AG09319 (cell line): ENCODE data around the gene TP53BP2.

Experiments
- DNase-seq: peaks from one replicate; pipeline ENCODE4 v3.0.0-alpha.2; 2010; ENCODE audit warnings: low read depth; ENCODE audit errors: extremely low read depth
- TF ChIP-seq, protein P1 (sequence below): IDR thresholded peaks from 2 replicates; pipeline ENCODE4 v1.5.1; 2011; ENCODE audit warnings: low read depth, mild to moderate bottlenecking, inconsistent platforms, low read length, moderate library complexity

TP53BP2 gene

DNA sequence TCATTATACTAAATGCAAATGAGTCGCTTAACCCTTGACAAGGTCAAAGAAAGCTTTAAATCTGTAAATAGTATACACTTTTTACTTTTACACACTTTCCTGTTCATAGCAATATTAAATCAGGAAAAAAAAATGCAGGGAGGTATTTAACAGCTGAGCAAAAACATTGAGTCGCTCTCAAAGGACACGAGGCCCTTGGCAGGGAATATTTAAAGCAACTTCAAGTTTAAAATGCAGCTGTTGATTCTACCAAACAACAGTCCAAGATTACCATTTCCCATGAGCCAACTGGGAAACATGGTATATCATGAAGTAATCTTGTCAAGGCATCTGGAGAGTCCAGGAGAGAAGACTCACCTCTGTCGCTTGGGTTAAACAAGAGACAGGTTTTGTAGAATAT, 70.7 kb downstream of the TP53BP2 start:
- DNase-seq, result no peak
- TF ChIP-seq, protein P1, sequence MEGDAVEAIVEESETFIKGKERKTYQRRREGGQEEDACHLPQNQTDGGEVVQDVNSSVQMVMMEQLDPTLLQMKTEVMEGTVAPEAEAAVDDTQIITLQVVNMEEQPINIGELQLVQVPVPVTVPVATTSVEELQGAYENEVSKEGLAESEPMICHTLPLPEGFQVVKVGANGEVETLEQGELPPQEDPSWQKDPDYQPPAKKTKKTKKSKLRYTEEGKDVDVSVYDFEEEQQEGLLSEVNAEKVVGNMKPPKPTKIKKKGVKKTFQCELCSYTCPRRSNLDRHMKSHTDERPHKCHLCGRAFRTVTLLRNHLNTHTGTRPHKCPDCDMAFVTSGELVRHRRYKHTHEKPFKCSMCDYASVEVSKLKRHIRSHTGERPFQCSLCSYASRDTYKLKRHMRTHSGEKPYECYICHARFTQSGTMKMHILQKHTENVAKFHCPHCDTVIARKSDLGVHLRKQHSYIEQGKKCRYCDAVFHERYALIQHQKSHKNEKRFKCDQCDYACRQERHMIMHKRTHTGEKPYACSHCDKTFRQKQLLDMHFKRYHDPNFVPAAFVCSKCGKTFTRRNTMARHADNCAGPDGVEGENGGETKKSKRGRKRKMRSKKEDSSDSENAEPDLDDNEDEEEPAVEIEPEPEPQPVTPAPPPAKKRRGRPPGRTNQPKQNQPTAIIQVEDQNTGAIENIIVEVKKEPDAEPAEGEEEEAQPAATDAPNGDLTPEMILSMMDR, result no peak

DNA sequence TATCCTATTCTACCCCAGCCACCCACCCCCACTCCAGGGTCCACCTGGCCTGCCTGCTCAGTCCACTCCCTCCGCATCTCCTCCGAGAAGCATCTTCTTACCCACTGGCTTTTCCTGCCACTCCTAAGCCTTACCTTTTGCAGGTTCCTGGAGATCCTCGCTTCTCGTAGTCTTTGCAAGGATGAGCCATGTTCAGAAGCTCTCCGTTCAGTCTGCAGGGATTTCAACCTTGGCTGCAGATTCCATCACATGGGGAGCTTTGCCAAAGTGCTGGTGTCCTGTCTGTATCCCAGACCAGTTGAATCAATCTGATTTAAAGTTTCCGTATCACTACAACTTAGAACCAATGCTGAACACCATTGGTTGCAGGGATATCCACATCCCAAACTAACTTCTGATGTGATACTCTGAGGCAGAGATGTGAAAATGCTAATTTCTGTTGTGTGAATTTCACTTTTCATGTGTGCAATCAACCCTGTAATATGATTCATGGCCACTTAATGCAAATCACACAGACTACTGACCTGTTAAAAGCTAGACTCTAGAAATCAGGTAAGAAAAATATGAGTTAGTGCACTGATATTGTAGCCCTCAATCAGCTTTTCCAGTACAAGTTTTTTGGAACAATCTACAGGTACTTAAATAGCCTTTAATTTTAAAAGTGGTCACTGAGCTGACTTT, 71.5 kb downstream of the TP53BP2 start:
- DNase-seq, result no peak
- TF ChIP-seq, protein P1, result no peak

DNA sequence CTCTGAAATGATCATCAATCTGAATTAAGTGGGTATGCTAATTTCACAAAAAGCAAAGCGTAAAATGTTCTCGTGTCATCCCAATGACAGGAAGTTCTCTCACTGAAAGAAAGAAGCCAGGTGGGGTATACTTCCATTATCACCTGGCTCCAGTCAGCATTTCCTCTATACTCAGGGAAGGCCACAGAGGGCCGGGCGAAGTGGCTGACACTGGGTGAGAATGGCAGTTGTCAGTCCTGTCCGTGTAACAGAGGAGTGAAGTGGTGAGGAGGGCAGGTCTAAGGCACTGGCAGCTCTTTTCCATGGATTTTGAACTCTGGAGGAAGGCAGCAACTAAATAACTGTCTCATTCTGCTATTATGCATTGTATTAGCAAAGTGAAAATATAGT, 73.0 kb downstream of the TP53BP2 start:
- DNase-seq, result no peak
- TF ChIP-seq, protein P1, result no peak

DNA sequence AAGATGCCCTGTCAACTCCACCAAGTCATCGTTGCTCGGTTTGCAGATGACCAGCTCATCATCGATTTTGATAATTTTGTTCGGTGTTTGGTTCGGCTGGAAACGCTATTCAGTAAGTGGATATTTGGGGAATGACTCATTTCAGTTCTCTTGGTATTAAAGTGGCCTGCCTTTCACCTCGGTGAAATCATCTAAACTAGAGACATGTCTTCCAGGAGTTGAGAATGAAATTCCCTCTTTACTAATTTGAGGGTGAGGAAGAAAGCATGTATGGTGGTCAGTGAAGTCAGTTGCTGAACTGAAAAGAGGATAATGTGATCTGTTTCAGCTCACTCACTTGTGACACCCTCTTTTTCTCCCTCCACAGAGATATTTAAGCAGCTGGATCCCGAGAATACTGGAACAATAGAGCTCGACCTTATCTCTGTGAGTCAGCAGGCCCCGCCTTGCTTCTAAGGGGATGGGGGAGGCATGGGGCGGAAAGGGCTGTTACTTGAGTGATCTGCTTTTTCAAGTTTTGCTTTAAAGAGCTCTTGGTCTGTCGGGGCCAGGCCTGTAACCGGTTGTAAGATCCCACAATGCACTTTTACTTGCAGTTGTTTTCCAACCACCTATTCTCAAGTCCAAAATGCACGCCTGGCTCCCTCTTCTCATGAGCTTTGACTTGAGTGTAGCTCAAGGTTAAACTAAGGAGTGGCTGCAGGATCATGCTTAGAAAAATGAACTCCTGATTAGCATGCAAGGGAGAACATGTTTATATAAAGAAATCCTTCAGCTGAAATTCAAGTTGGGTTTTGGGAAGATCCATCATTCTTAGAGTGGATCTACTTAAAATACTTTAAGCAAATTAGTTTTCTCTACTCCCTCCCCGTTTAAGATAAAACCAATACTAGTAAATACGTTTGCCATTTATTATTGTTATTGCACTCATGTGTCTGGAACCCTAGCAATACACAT, 73.7 kb downstream of the TP53BP2 start:
- TF ChIP-seq, protein P1, result no peak
- no peak for DNase-seq

DNA sequence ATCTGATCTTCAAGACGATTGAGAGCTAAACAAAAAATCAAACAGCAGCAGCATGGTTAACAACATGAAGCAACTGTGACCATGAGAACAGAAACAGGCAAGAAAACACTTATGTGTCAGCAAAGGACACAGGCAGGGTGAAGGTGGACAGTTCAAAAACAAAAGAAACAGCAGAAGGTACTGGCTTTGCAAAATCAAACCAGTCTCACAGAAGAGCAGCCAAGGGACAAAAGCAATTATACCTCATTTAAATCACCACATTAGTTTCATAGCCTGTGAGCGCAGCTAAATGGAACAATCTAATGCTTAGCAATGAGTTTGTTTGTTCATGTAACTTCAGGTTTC, 74.3 kb downstream of the TP53BP2 start:
- TF ChIP-seq, protein P1, result no peak
- no peak for DNase-seq

DNA sequence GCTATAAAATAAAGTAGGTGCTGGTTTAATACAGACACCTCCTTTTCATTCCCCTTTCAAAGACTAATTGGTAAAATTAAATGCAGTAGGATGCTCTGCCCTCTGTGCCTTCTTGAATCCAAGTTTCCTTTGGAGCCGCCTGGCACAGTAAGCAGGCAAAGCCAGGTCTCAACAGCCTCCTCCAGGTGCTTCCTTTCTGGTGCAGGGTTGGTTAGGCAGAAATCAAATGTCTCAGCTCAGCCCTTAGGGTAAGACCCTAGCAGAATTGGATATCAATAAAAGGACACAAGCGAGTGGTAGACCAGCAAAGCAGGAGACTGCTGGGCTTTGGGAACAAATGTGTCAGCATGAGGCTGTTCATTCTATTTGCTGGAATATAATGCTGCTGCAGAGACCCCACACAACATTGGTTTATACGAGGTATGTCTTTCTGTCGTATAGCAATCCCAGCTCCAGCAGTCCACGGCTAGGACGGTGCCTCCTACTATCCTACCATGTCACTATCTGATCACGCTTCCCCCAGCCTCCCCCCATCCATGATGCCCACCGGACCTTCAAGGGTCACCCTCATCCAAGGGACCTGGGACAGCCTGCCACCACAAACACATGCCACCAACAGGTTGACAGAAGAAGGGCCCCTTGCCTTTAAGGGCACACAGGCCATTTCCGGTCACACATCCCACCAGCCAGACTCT, 75.0 kb downstream of the TP53BP2 start:
- TF ChIP-seq, protein P1, result no peak
- no peak for DNase-seq
